ENCODE data around the gene RAI14.
"Not testable (repeated sequence)": the region's sequence is repeated elsewhere in the genome, so short reads cannot be mapped to it uniquely, and the experiment has no call there.

The RAI14 gene

GRCh38 chr5:34692786-34693185, 36.7 kb downstream of the RAI14 start:
- intact Hi-C loops (cut with DNase I) = no loop called here
- peak in 6 of 42 donors; percentile 6 to 45 (median 25) for DNase-seq

- DNase-seq = no peak
- intact Hi-C loops (cut with DNase I) = no loop called here
Measured at GRCh38 chr5:34694012-34694411, 37.9 kb downstream of the RAI14 start.

DNA sequence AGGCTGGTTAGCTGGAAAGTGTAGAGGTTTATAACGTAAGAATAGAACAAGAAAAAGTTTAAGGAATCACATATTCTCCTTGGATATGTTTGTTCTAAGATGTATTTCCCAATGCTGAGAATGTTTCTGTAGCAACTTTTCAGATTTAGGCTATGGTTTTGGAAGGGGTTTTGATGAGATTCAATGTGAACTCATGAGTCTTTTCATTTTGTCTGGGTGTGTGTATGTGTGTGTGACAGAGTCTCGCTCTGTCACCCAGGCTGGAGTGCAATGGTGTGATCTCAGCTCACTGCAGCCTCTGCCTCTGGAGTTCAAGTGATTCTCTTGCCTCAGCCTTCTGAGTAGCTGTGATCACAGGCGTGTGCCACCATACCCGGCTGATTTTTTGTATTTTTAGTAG, 38.6 kb downstream of the RAI14 start:
- intact Hi-C loops (cut with DNase I) = no loop called here
- DNase-seq = no peak

GRCh38 chr5:34695275-34696027, 39.3 kb downstream of the RAI14 start:
- no peak for DNase-seq
- intact Hi-C loops (cut with DNase I) = no loop called here

DNA sequence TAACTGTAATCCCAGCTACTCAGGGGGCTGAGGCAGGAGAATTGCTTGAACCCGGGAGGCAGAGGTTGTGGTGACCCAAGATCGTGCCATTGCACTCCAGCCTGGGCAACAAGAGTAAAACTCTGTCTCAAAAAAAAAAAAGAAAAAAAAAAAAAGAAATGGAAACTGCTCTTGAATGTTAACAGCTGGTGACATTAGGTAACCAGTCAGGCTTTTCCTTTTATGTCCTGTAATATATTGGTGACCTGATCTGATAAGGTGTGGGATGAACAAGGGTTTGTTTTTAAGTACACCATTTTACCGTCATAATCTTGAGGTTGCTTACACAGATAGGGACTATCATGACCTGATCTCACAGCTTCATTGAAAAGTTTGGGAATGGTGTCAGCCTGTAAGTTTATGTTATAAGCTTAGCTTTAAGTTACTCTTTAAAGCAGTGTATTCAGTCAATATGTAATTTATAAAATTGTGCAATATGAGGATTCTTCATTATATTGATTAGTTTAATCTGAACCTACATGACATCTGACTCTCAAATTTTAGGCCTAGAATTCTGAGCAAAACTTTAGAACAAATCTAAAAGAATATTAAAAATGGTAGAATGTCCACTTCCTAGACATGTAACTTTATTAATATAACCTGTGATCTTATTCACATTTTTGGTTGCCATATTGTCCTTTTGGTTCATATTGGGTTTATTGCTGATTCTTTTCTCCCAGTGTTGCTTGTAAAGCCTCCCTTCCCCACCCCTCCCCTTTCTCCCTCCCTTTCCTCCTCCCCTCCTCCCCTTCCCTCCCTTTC, 41.4 kb downstream of the RAI14 start:
- DNase-seq = no peak
- intact Hi-C loops (cut with DNase I) = no loop called here

DNA sequence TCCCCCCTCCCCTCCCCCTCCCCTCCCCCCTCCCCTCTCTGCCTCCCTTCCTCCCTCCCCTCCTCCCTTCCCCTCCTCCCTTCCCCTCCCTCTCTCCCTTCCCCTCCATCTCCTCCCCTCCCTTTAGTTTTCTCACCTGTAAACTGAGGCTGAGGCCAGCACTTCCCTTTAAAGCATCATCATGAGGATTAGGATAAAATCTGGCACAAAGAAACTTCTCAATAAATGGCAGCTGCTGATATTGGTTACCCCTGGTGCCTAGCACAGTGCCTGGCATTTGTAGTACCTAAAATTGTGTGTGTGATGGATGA, 41.9 kb downstream of the RAI14 start:
- no peak for DNase-seq
- intact Hi-C loops (cut with DNase I) = no loop called here

DNA sequence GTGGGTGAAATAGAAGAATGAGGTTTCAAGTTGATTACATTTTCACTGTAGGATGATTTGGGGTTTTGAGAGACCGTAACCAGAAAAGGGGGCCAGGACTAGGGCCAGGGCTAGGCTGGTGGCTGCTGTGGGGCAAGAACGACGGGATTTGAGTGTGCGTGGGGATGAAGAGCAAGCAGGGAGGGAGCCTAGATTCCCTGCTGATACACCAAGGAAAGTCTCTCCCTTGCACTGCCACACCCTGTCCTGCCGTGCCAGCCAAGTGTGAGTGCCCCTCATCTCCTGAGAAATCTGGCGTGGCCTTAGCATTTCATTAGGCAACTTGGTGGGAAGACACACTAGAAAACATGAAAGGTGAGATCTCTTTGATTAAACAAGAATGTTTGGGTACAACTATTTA, 42.6 kb downstream of the RAI14 start:
- no peak for DNase-seq

DNA sequence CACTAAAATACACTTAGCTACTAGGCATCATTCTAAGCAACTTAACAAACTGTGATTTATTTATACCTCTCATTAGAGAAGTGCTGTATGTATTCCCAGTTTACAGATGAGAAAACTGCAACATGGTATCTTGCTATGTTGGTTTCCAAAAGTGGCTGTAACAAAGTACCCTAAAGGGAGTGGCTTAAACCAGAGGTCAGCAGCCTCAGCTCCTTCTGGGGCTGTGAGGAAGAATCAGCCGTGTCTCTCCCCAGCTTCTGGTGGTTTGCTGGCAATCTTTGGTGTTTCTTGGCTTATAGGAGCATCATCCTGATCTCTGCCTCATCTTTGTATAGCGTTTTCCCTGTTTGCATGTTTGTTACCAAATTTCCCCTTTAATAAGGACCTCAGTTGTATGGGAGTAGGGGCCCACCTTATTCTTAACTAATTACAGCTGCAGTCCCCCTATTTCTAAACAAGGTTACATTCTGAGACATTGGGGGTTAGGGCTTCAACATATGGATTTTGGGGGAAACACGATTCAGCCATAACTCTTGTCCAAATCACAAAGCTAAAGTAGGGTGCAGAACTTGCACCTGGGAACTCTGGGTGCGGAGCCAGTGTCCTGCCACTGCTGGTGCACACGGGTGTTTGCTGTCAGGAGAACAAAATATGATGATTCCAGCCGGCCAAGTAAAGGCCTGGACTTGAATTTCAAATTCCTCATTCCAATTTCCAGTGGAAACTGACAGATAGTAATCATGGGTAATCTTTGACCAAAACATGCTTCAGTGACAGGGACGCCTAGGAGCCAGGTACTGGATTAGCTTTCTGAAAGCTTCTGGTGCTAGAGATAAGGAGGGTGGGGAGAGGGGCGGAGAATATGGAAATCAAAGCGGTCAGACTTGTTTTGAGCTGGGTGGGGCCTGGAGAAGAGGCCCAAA, 43.3 kb downstream of the RAI14 start:
- DNase-seq = no peak

More for the DNA sequence above, 42.6 kb downstream of the RAI14 start:
- intact Hi-C loops (cut with DNase I) = no loop called here

DNA sequence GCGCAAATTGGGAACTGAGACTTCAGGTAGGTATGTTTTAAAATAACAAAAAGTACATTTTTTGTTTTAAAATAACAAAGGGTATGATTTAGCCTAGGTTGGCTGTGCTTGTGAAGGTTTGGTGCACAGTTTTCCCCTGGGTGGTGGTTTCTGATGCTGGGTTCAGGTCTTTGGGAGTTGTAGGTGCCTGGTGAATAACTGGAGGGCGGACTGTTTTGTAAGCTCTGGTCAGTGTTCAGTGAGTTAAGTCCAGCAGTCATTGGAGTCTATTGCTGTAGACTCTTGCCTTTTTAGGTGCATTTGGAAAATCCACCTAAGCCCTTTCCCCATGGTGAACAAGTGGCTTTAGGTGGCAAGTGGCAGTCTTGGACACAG, 43.9 kb downstream of the RAI14 start:
- intact Hi-C loops (cut with DNase I) = no loop called here
- DNase-seq = no peak

More for the DNA sequence above, 43.3 kb downstream of the RAI14 start:
- intact Hi-C loops (cut with DNase I) = no loop called here

DNA sequence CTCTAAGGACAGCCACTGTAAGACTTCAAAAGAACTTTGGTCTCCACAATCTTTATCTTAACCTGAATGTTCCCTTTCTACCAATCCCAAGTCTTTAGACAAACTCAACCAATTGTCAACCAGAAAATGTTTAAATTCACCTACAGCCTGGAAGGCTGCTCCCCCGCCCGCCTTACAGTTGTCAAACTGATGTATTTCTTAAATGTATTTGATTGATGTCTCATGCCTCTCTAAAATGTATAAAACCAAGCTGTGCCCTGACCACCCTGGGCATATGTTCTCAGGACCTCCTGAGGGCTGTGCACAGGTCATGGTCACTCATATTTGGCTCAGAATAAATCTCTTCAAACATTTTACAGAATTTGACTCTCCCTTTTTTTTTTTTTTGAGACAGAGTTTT, 45.3 kb downstream of the RAI14 start:
- DNase-seq; intact Hi-C loops (cut with DNase I): not testable (repeated sequence)

DNA sequence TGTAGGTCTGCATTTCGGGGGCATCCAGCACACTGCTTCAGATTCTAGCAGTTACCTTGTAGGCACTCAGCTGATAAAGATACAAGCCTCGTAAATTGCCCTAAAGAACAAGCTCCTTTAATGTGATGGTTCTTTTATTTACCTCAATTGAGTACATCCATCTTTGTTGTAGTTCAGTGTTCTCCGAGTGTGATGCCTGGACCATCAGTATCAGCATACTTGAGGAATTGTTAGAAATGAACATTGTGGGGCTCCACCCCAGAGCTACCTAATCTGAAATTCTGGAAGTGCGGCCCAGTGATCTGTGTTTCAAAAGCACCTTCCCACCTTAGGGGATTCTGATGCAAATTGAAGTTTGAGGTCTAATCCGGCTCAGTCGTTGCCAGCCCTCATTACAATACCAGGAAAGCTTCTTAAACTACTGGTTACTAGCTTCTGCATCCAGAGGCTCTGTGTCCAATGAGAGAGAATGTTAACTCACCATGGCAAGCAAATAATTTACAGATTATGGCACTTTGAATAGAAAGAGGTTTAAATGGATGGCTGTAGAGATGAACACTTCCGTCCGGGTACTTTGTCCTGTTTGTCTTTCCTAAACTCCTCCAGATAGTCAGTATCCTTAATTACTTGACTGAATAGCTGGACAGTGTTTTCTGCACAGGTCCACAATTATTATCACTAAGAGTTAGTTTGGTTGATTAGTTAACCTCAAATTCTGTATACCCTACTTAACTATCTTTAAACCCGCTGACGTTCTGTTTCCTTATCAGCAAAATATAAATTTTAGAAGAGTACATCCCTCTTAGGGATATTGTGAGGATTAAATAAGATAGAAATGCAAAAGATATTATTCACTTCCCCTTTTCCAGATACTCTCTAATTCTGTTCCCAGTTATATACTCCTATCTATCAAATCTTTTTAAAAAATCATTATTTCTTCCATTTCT, 47.9 kb downstream of the RAI14 start:
- intact Hi-C loops (cut with DNase I) = no loop called here
- no peak for DNase-seq

GRCh38 chr5:34706084-34706483, 50.0 kb downstream of the RAI14 start:
- DNase-seq = no peak
- intact Hi-C loops (cut with DNase I) = no loop called here

GRCh38 chr5:34707451-34708107, 51.5 kb downstream of the RAI14 start:
- no peak for DNase-seq
- intact Hi-C loops (cut with DNase I) = no loop called here

- DNase-seq = no peak
- intact Hi-C loops (cut with DNase I) = no loop called here
Measured at GRCh38 chr5:34708777-34709176, 52.6 kb downstream of the RAI14 start.

- no peak for DNase-seq
- intact Hi-C loops (cut with DNase I) = no loop called here
Measured at GRCh38 chr5:34709861-34710673, 53.9 kb downstream of the RAI14 start.

- intact Hi-C loops (cut with DNase I) = no loop called here
- DNase-seq = no peak
Measured at GRCh38 chr5:34712565-34712964, 56.4 kb downstream of the RAI14 start.

DNA sequence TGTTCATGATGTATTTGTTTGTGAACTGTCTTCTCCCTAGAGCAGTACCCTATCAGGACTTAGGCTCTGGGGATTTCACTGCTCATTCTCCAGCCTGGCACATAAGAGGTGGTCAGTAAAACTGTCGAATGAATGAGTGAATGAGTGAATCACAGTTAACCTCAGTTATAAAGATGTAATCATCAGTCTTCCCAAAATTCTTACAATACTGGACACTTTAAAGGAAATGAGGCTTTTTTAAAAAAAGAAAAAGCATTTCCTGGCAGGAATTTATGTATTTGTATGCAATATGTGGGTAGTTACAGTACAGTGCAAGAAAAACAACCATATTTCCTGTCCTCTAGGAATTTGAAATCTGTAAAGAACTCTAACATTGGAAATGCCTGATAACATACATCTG, 59.6 kb downstream of the RAI14 start:
- no peak for DNase-seq
- intact Hi-C loops (cut with DNase I) = no loop called here
